ENCODE data around the gene NAA25. TPM values are rescaled to one million over a fixed set of nuclear protein-coding genes. Genes with fewer than 3 reads are reported as not detected.

The NAA25 gene
- total RNA-seq, 1 donor from 2014 or later = 37.4 TPM

DNA sequence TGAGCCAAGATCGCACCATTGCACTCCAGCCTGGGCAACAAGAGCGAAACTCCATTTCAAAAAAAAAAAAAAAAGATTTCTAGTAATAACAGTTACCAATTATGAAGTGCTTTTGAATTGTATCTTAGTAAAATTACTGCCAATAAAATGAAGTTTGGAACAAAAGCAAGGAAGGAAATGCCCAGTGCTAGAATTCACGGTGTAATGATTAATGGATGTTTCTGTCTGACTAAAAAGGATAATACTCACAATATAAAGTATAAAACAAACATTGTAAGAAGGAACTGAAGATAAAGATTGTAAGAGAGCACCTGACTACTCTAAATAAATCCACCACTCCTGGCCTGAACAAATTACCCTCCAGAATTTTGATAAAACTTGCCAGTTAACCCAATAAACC is 99.7 kb downstream of the NAA25 start:
- no peak overlapping the region for H3K4me3 Mint-ChIP-seq
- H3K27me3 Mint-ChIP-seq (ENCODE audit: low read depth) = no peaks in the 10 kb centered on the region
- DNase-seq (ENCODE audit: low spot score in 2 of 2, unreplicated experiment in 2 of 2) = no peak
- H3K4me1 Mint-ChIP-seq = peaks cover 35% of the 10 kb centered on the region
- peaks cover 2% of the 10 kb centered on the region for H3K36me3 Mint-ChIP-seq
- no peaks in the 10 kb centered on the region for H3K9me3 Mint-ChIP-seq
- TF ChIP-seq, protein P1, sequence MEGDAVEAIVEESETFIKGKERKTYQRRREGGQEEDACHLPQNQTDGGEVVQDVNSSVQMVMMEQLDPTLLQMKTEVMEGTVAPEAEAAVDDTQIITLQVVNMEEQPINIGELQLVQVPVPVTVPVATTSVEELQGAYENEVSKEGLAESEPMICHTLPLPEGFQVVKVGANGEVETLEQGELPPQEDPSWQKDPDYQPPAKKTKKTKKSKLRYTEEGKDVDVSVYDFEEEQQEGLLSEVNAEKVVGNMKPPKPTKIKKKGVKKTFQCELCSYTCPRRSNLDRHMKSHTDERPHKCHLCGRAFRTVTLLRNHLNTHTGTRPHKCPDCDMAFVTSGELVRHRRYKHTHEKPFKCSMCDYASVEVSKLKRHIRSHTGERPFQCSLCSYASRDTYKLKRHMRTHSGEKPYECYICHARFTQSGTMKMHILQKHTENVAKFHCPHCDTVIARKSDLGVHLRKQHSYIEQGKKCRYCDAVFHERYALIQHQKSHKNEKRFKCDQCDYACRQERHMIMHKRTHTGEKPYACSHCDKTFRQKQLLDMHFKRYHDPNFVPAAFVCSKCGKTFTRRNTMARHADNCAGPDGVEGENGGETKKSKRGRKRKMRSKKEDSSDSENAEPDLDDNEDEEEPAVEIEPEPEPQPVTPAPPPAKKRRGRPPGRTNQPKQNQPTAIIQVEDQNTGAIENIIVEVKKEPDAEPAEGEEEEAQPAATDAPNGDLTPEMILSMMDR (IDR thresholded peaks at IDR 0.05; ENCODE audit: unreplicated experiment) = no peak
- no peak overlapping the region for H3K27ac Mint-ChIP-seq

DNA sequence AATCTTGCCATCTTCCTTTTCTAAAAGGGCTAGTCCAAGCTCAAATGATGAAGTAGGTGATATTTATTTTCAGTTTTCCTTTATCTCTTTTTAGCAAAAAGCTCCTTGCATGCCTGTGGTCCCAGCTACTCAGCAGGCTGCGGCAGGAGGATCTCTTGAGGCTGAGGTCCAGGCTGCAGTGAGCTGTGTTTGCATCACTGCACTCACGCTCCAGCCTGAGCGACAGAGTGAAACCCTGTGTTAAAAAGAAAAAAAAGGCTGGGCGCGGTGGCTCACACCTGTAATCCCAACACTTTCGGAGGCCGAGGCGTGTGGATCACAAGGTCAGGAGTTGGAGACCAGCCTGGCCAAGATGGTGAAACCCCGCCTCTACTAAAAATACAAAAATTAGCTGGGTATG is 100.6 kb downstream of the NAA25 start:
- Mint-ChIP-seq H3K4me3 (no peak overlapping the region), H3K36me3 (peaks cover 5% of the 10 kb centered on the region), H3K9me3 (no peaks in the 10 kb centered on the region), H3K4me1 (peaks cover 35% of the 10 kb centered on the region), H3K27me3 (ENCODE audit: low read depth) (no peaks in the 10 kb centered on the region), H3K27ac (peak overlapping the region; percentile 59)
- DNase-seq (ENCODE audit: low spot score in 2 of 2, unreplicated experiment in 2 of 2) = no peak
- TF ChIP-seq, protein P1 (IDR thresholded peaks at IDR 0.05; ENCODE audit: unreplicated experiment) = no peak

DNA sequence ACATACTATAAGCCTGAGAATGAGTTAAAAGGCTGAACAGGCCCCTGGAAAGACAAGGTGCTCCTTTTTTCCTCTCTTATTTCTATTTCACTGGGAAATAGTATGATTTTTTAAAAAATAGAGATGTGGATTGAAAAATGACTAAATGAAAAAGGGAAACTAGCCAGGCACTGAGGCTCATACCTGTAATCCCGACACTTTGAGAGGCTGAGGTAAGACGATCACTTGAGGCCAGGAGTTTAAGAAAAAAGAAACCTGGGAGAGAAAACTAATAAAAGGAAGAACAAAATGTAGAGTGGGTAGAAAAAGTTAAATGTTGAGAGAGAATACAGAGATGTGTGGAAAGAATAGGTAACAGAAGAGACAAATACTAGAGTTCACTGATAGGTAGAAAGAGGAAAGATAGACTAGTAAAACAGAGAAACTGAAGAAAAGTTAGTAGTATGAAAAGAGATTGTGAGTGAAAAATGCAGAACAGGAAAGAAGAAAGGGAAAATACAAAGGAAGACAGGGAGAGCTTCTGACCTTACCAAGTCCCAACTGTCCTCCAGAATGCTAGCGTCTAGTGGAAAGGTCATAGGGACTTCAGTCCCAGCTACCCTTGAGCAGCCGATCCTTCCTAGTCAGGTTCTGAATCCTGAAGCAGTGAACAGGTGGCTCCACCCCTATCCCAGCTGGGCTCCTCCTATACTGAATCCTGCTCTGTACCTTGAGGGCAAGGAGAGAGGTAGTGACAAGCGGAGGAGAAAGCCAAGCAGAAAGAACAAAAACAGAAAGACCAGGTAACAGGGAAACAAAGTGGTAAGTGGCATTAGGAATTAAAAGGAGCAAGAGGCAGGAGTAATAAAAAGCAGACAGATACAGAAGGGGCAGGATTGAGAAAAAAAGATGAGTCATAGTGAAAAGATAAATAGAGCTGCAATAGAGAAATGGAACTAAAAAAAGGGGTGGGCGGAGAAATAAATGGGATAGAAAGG is 102.9 kb downstream of the NAA25 start:
- TF ChIP-seq, protein P1 (IDR thresholded peaks at IDR 0.05; ENCODE audit: unreplicated experiment) = no peak
- H3K9me3 Mint-ChIP-seq = no peaks in the 10 kb centered on the region
- H3K4me3 Mint-ChIP-seq = peak overlapping the region; percentile 14
- no peaks in the 10 kb centered on the region for H3K27me3 Mint-ChIP-seq (ENCODE audit: low read depth)
- H3K36me3 Mint-ChIP-seq = peaks cover 7% of the 10 kb centered on the region
- peaks cover 18% of the 10 kb centered on the region for H3K4me1 Mint-ChIP-seq
- no peak for DNase-seq (ENCODE audit: low spot score in 2 of 2, unreplicated experiment in 2 of 2)
- peak overlapping the region; percentile 54 for H3K27ac Mint-ChIP-seq

DNA sequence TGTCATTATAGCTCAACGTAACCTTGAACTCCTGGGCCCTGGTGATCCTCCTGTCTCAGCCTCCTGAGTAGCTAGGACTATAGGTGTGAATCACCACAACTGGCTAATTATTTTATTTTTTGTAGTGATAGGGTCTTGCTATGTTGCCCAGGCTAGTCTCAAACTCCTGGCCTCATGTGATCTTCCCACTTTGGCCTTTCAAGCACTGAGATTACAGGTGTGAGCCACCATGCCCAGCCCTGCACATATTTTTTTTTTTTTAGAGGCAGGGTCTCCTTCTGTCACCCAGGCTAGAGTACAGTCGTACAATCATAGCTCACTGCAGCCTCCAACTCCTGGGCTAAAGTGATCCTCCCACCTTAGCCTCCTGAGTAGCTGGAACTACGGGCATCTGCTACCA is 104.5 kb downstream of the NAA25 start:
- Mint-ChIP-seq H3K9me3 (no peaks in the 10 kb centered on the region), H3K4me3 (no peak overlapping the region), H3K36me3 (peaks cover 7% of the 10 kb centered on the region), H3K27ac (no peak overlapping the region), H3K27me3 (ENCODE audit: low read depth) (no peaks in the 10 kb centered on the region), H3K4me1 (peaks cover 19% of the 10 kb centered on the region)
- DNase-seq (ENCODE audit: low spot score in 2 of 2, unreplicated experiment in 2 of 2) = no peak
- TF ChIP-seq, protein P1 (IDR thresholded peaks at IDR 0.05; ENCODE audit: unreplicated experiment) = no peak

DNA sequence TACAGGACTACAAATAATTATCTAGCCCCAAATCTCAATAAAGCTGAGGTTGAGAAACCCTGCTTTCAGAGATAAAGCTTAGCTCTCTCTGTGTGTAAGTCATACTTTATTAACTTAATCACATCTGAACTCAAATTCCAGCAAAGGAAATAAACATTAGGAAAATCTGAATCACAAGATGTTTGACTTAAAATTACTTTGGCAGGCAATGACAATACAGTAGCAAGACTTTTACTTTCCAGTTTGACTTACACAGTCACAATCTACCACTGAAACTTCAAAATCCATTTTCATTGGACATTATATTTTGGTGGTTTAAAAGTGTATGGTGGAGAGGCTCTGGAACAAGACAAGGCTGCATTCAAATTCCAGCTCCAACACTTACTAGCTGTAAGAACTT is 107.0 kb downstream of the NAA25 start:
- H3K36me3 Mint-ChIP-seq = peaks cover 7% of the 10 kb centered on the region
- no peaks in the 10 kb centered on the region for H3K27me3 Mint-ChIP-seq (ENCODE audit: low read depth)
- DNase-seq (ENCODE audit: low spot score in 2 of 2, unreplicated experiment in 2 of 2) = no peak
- H3K4me3 Mint-ChIP-seq = no peak overlapping the region
- peaks cover 12% of the 10 kb centered on the region for H3K4me1 Mint-ChIP-seq
- H3K27ac Mint-ChIP-seq = no peak overlapping the region
- H3K9me3 Mint-ChIP-seq = no peaks in the 10 kb centered on the region
- TF ChIP-seq, protein P1 (IDR thresholded peaks at IDR 0.05; ENCODE audit: unreplicated experiment) = no peak
